ENCODE data around the gene HPS5.

HPS5 gene

DNA sequence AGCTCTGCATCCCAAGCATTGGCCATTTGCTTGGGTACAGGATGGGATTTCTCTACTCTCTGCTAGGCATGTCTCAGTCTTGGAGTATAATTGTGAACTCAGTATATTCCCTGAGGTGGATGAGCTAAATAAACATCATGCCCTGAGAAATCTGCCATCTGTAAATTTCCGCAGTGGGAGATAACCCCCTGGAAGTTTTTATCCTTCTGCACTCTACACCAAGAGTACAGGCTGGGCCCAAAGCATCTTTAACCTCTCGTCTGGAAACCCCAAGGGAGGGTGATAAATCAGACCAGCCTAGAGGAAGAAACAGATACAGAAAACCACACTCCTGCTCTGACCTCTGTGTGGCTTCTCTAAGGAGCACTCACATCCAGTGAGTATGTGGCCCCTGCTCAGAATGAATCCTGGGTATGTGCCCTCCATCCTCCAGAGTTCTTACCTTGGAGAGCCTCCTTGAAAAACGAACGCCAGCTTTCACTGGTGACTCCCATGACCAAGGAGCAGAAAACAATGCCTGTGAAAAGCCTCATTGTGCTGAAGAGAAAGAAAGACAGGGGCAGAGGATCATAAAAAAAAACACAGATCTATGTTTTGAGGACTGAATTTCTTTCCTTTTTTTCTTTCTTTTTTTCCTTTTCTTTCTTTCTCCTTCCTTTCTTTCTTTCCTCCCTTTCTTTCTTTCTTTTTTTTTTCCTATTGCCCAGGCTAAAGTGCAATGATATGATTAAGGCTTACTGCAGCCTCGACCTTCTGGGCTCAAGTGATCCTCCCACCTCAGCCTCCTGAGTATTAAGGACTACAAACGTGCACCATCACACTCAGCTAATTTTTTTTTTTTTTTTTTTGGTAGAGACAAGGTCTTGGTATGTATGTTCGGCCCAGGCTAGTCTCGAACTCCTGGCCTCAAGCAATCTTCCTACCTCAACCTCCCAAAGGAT lies 86.3 kb downstream of the HPS5 start:
- no peak for ATAC-seq

- no peak for ATAC-seq
These were observed 88.0 kb downstream of the HPS5 start for GRCh38 chr11:18233912-18234311.

- ATAC-seq, result no peak
These were observed 91.1 kb downstream of the HPS5 start for GRCh38 chr11:18230859-18231258.

GRCh38 chr11:18229501-18229900 lies 92.4 kb downstream of the HPS5 start:
- ATAC-seq, result no peak
